HPDE6-E6E7 (cell line): ENCODE results near the gene LIMA1.
A peak's percentile ranks its signal among the peaks of the same experiment; 100 is the strongest.
"Not testable (repeated sequence)": the region's sequence is repeated elsewhere in the genome, so short reads cannot be mapped to it uniquely, and the experiment has no call there.

Experiments used
- DNase-seq: peaks from one replicate; pipeline ENCODE4 v3.0.0; 2011; ENCODE audit warnings: missing footprints; ENCODE audit errors: extremely low spot score

The LIMA1 gene

GRCh38 chr12:50247665-50248064 is 35.7 kb downstream of the LIMA1 start:
- DNase-seq = not testable (repeated sequence)

DNA sequence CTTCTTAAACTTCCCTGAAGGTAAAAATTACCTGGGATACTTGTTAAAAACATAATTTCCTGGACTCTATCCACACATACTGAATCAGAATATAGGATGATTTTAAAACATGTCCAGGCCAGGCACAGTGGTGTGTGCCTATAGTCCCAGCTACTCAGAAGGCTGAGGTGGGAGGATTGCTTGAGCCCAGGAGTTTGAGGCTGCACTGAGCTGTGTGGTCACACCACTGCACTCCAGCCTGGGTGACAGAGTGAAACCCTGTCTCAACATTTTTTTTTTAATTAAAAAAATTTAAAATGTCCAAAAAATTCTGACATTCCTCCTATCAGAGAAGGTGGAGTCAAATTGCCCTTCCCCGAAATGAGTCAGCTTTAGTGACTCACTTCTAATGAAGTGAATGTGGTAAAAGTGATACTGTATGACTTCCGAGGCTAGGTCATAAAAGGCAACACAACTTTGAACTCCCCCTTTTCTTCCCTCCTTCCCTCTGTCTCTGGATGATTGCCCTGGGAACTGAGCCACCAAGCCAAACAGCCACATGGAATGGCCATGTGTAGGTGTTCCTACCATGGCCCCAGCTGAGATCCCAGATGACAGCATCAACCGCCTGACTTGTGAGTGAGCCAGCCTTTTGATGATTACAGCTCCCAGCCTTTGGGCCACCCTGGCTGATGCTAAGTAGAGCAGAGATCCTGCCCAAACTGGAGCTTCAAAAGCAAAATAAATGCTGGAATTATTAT is 36.3 kb downstream of the LIMA1 start:
- peak; percentile 65 for DNase-seq

DNA sequence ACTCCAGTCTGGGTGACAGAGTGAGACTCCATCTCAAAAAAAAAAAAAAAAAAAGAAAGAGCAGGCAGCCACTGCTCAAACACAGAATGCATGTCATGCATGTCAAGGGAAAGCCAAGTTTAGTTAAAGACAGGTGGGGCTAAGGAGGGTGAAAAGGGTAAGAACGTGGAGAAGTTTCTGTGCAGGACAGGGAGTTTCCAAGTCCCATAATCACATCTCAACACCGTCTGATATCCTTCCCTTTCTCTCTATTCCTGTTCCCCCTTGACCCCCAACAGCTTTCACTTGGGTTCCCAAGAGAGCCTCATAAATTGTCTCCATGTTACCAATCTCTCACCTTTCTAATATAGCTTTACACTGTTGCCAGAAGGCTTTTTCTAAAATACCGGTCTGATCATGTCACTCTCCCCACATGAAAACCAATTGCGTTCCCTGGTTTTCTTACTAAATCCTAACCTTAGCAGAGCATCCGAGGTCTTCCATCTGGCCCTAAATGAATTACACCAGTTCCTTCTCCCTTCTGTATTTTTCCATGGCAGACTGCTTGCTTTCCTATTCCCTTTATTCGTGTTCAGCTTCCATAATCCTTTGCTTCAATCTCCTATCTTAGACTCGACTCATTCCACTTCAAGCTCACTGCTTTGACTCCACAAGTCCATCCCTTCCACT is 37.0 kb downstream of the LIMA1 start:
- no peak for DNase-seq

DNA sequence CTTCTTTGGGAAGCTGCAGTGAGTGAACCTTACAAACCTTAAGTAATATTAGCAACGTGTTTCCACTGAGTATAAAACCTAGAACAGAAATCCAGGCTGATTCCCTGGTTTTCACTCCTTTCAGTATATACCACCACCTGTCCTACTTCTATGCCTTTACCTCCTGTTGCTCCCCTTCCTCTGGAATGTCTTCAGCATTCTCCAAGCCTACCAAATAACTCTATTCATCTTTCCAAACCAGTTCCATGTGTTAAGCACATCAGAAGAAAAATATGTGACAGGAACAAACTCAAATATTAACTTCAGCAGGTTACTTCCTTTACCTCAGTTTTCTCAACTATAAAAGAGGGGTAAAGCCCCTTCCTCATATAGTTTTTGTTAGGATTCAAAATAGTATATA is 39.8 kb downstream of the LIMA1 start:
- DNase-seq = no peak

GRCh38 chr12:50242751-50243191 is 40.5 kb downstream of the LIMA1 start:
- no peak for DNase-seq

DNA sequence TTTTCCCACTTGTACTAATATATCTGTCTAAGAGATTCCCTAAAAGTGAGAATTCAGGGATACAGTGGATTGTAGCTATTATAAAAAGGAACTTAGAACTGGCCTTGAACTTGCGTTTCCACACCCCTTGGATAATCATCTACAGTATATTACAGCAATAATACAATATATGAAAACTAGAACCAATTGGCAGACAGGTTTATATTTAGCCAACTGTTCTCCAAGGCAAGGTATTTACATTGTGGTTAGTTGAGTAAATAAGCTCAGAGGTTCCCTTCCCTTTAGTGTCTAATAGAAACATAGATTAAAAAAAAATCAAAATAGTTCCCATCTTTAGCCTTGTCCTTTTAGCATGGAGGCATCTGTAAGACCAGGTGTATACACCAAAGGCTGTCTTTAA is 42.1 kb downstream of the LIMA1 start:
- DNase-seq = no peak

DNA sequence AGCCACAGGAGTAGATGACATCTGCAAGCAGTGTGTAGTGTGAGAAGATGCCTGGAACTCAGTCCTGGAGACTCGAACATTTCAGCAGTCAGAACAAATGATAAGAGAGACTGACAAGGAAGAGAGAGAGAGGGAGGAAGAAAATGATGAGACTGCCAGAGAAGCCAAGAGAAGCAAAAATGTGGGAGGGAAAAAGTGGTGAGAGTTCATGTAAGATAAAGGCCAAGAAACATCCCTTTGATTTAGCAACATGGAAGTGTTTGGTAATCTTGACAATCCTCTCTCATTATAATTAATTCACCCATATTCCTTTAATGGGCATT is 42.6 kb downstream of the LIMA1 start:
- no peak for DNase-seq

- no peak for DNase-seq
Observed at GRCh38 chr12:50240096-50240791, 43.1 kb downstream of the LIMA1 start.

DNA sequence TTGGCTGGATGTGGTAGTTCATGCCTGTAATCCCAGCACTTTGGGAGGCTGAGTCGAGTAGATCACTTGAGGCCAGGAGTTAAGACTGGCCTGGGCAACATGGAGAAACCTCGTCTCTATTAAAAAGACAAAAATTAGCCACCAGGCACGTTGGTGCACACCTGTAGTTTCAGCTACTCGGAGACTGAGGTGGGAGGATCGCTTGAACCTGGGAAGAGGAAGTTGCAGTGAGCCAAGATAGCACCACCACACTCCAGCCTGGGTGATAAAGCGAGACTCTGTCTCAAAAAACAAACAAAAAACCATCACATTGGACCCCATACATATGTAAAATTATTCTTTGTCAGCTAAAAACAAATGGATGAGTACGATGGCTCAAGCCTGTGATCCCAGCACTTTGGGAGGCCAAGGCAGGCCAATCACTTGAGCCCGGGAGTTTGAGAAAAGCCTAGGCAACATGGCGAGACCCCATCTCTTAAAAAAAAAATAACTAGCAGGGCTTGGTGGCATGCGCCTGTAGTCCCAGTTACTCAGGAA is 43.9 kb downstream of the LIMA1 start:
- DNase-seq = no peak

GRCh38 chr12:50234347-50234746 is 49.0 kb downstream of the LIMA1 start:
- no peak for DNase-seq

DNA sequence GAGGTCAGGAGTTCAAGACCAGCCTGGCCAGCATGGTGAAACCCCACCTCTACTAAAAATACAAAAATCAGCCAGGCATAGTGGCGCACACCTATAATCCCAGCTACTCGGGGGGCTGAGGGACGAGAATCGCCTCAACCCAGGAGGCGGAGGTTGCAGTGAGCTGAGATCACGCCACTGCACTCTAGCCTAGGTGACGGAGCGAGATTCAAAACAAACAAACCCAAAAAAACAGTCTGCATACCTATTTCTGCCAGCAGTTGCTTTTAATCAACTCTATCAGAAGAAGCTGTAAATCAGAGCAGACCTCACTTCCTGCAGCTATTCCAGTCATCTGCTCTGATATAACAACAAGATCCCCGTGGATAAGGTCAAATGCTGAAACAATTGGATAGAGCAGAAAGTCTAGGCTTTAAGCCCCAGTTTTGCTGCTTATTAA is 50.5 kb downstream of the LIMA1 start:
- no peak for DNase-seq

DNA sequence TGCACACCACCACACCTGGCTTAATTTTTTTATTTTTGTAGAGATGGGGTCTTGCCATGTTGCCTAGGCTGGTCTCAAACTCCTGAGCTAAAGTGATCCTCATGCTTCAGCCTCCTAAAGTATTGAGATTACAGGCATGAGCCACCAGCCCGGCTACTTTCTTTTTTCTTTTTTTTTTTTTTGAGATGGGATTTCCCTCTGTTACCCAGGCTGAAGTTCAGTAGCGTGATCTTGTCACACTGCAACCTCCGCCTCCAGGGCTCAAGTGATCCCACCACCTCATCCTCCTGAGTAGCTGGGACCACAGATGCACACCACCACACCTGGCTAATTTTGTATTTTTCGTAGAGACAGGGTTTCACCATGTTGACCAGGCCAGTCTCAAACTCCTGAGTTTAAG is 51.1 kb downstream of the LIMA1 start:
- no peak for DNase-seq

DNA sequence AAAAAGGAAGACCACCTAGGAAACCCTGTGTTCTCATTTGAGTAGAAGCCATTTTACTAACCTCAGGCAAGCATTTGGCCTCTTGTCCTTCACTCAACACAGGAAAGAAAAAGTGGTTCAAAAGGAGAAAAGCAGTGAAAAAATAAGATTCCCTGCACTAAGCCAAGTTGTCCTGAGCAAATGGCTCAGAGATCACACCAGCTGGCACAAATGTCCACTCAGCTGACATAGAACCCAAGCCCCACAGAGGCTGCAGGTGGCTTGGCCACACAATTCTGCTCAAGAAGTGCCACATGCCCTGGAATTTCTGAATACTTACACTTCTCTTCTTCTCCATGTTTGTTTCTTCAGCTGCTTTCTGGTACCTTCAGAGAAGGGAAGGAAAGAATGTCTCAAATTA is 52.0 kb downstream of the LIMA1 start:
- no peak for DNase-seq

GRCh38 chr12:50230217-50230616 is 53.1 kb downstream of the LIMA1 start:
- no peak for DNase-seq

- DNase-seq = peak; percentile 82
Observed at GRCh38 chr12:50224026-50224692, 59.2 kb downstream of the LIMA1 start.

- DNase-seq = no peak
Observed at GRCh38 chr12:50222275-50222783, 61.0 kb downstream of the LIMA1 start.

DNA sequence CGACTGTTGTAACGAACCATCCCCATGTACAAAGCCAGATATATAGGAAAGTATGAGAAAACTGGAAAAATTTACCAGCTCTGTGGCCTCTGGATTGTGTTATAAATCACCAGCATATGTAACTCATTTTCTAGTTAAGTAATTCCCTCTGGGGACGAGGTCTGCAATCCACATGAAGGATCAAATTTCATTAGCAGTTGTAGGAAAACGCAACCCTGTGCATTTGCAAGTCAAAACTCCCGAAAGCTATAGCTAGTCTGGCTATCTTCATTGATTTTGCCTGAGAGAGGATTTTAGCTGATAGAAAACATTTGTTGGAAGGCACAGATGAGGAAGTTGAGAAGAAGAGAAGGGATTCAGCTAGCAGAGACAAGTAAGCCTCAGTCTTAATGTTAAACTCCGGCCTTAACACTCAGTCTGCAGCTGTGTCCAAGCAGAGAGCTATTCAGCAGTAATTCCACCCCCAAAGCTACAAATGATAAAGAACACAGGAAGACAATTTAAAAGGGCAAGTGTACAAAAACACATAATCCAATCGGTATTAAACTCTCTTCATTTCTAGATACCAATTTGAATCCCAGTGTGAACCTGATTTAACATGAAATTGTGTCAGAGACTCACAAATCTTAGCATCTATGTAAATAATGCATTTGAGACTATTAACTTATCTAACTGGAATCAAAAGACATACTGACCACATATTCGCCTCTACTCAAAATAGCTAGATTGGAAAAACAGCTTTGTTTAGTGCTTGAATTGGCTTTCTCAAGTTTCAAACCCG is 61.9 kb downstream of the LIMA1 start:
- no peak for DNase-seq

GRCh38 chr12:50220363-50220995 is 62.8 kb downstream of the LIMA1 start:
- DNase-seq = peak; percentile 54

- no peak for DNase-seq
Observed at GRCh38 chr12:50219544-50219943, 63.8 kb downstream of the LIMA1 start.

DNA sequence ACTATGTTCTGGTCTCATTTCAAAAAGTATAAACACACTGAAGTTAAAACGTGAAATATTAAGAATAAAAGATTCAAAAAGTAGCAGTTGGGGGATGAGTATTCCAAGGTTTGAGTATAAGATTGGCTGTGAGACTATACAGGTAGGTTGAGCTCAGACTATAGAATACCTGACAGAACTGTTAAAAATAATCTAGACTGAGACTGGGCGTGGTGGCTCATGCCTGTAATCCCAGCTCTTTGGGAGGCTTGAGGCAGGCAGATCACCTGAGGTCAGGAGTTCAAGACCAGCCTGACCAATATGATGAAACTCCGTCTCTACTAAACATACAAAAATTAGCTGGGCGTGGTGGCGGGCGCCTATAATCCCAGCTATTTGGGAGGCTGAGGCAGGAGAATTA is 64.3 kb downstream of the LIMA1 start:
- not testable (repeated sequence) for DNase-seq

GRCh38 chr12:50218386-50218785 is 64.9 kb downstream of the LIMA1 start:
- no peak for DNase-seq
